ENCODE measurements around the gene THAP3. TPM values are rescaled to one million over a fixed set of nuclear protein-coding genes. Genes with fewer than 3 reads are reported as not detected.
A peak's percentile ranks its signal among the peaks of the same experiment; 100 is the strongest.

The THAP3 gene
- total and polyA plus RNA-seq, 12 donors, result 11.1 to 65.6 (median 36.0) TPM

DNA sequence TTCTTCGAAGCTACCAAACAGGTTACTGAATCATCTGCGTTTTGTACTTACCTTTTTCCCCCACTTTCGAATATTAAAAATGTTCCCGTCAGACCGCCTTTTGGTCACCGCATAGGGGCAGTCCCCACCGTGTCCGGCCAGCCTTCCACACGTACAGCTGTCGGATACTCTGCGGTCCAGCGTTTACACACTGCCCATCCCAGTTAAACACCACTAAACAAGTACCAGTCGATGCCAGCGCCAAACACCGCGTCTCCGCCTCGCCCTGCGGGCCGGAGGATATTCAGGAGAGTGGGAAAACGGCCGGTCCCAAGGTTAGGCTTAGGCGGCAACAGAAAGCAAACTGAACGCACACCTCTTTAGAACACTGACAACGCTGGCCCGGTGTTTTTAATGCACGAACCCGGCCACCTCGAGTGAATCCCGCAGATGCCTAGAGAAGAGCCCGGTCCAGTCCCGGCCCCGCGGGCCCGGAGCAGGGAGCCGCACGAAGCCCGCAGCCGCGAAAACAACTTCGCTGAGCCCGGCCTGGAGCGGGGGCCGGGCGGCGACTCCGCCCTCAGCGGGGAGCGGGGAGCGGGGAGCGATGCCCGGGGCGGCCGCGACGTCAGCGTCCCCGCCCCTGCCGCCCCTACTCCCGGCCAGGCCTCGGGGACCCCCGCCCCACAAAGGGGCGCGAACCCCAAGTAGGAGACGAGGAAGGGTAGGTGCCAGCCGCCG is 11.9 kb upstream of the THAP3 start:
- WGBS, 4 donors, result 0 to 1% (median 1%) methylated on average over 16 to 67 of the region's 67 CpGs
- Histone ChIP-seq H3K9me3 (replicated peaks in 1 of 3) (no peaks in the 10 kb centered on the region), H3K27me3 (no peaks in the 10 kb centered on the region), H3K36me3 (replicated peaks in 1 of 2) (peaks cover 0 to 4% of the 10 kb centered on the region in 2 donors), H3K4me3 (peak overlapping the region; percentile 13 to 86 (median 75)), H3K27ac (peak overlapping the region; percentile 81 to 99 (median 93)), H3K4me1 (replicated peaks in 1 of 2) (peaks cover 10 to 23% of the 10 kb centered on the region in 2 donors)
- DNase-seq, result peak; percentile 56 to 81 (median 62)
- intact Hi-C loops (cut with DNase I), result no loop called here
- TF ChIP-seq, protein P1, sequence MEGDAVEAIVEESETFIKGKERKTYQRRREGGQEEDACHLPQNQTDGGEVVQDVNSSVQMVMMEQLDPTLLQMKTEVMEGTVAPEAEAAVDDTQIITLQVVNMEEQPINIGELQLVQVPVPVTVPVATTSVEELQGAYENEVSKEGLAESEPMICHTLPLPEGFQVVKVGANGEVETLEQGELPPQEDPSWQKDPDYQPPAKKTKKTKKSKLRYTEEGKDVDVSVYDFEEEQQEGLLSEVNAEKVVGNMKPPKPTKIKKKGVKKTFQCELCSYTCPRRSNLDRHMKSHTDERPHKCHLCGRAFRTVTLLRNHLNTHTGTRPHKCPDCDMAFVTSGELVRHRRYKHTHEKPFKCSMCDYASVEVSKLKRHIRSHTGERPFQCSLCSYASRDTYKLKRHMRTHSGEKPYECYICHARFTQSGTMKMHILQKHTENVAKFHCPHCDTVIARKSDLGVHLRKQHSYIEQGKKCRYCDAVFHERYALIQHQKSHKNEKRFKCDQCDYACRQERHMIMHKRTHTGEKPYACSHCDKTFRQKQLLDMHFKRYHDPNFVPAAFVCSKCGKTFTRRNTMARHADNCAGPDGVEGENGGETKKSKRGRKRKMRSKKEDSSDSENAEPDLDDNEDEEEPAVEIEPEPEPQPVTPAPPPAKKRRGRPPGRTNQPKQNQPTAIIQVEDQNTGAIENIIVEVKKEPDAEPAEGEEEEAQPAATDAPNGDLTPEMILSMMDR (IDR thresholded peaks at IDR 0.05), result peak in 1 of 6 experiments; percentile 7
- TF ChIP-seq POLR2A (IDR thresholded peaks at IDR 0.05), result peak in 1 of 2 donors; percentile 34

DNA sequence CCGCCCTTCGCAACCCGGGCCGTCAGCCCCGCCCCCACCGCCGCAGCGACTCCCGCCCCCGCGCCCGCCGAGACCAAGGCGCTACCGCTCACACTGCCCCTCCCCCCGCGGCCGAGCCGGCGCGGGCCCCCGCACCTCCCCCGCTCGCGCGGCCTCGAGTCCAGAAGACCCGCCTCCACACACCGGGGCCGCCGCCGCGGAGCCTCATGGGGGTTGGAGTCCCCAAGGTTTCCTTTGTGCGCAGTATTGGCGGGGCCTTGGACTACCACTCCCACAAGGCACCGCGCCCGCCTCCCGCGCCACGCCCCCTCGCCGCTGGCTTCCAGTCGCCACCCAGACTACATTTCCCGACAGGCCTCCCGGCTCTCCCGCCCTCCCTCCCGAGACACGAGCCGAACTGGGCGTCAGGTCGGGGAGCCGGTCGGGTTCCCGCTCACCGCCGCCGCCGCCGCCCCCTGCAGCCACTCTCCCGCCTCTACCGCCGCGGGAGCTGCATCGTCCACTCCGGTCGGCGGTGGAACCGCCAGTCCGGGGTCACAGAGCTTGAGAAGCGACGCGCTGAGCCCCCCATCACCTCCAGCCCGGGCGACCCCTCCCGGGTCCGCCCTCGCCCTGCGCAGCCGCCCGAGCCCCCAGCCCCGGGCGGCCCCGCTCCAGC is 11.2 kb upstream of the THAP3 start, which contains the start of gene PHF13:
Gene PHF13 (plus strand): TSS at position 371 of the 658 bp plus-strand sequence. CDS start 336 bp downstream, outside the sequence.
- intact Hi-C loops (cut with DNase I), result no loop called here
- H3K27me3 ChIP-seq, result no peaks in the 10 kb centered on the region
- WGBS, 4 donors, result 0 to 4% (median 0%) methylated on average over 5 to 84 of the region's 84 CpGs
- peaks cover 0 to 6% of the 10 kb centered on the region in 2 donors for H3K36me3 ChIP-seq (replicated peaks in 1 of 2)
- H3K27ac ChIP-seq, result peak within 1 kb of the TSS; percentile 81 to 99 (median 93)
- H3K9me3 ChIP-seq (replicated peaks in 1 of 3), result no peaks in the 10 kb centered on the region
- peaks cover 10 to 23% of the 10 kb centered on the region in 2 donors for H3K4me1 ChIP-seq (replicated peaks in 1 of 2)
- peak; percentile 44 to 45 for TF ChIP-seq POLR2A (IDR thresholded peaks at IDR 0.05)
- TF ChIP-seq, protein P1 (IDR thresholded peaks at IDR 0.05), result peak in 1 of 6 experiments; percentile 7
- peak within 1 kb of the TSS; percentile 73 to 98 (median 86) for H3K4me3 ChIP-seq
- peak; percentile 99 to 100 (median 100) for DNase-seq

DNA sequence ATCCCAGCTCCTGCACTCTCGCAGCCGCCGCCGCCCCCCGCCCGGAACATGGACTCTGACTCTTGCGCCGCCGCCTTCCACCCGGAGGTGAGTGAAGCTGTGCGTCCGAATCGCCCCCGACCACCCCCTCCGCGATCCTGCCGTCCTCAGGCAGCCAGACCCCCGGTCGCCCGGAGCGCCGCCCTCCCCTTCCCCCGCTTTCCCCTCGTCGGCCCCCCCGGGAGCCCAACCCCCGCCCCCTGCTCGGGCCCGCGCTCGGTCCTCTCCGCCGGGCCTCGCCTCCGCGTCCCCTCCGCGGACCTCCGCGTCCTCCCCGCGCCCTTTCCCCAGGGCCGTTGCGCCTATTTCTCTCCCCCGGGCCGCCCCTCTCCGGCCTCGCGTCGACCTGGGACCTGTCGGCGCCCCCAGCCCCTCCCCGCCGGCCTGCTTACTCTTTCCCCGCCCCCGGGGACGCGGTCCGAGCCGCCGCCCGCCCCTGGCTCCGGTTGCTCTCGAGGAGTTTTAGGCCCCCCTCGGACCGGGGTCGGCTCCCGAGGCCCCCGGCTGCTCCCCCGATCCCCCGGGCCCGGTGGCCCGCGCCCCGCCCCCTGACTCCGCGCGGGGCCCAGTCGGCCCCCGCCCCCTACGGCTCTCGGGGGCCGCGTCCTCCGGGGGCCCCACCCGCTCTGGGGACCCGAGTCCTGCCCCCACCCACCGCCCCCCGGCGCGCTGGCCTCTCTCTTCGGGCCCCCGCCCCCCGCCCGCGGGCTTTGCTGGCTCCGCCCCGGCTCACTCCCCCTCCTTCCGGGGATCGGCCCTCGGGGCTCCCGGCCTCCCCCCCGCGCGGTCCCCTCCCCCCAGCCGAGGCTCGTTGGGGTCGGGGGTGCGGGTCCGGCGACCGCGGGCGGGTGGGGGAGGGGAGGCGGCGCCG is 10.4 kb upstream of the THAP3 start:
- H3K4me3 ChIP-seq, result peak overlapping the region; percentile 25 to 98 (median 79)
- WGBS, 4 donors, result 1% methylated on average over 19 to 114 of the region's 117 CpGs; no CpG with 5 or more reads in 1 of the 4 donors
- H3K4me1 ChIP-seq (replicated peaks in 1 of 2), result peaks cover 10 to 23% of the 10 kb centered on the region in 2 donors
- TF ChIP-seq POLR2A (IDR thresholded peaks at IDR 0.05), result no peak
- TF ChIP-seq, protein P1 (IDR thresholded peaks at IDR 0.05), result no peak
- no peaks in the 10 kb centered on the region for H3K27me3 ChIP-seq
- H3K36me3 ChIP-seq (replicated peaks in 1 of 2), result peaks cover 0 to 6% of the 10 kb centered on the region in 2 donors
- peak in 5 of 7 donors; percentile 41 to 76 (median 64) for DNase-seq
- no peaks in the 10 kb centered on the region for H3K9me3 ChIP-seq (replicated peaks in 1 of 3)
- H3K27ac ChIP-seq, result peak overlapping the region; percentile 76 to 95 (median 87)
- intact Hi-C loops (cut with DNase I), result no loop called here

Data from adrenal gland (tissue), 12 donors.